Measurements from ENCODE around the gene ARL6IP1.
"Not testable (repeated sequence)": the region's sequence is repeated elsewhere in the genome, so short reads cannot be mapped to it uniquely, and the experiment has no call there.

The ARL6IP1 gene

DNA sequence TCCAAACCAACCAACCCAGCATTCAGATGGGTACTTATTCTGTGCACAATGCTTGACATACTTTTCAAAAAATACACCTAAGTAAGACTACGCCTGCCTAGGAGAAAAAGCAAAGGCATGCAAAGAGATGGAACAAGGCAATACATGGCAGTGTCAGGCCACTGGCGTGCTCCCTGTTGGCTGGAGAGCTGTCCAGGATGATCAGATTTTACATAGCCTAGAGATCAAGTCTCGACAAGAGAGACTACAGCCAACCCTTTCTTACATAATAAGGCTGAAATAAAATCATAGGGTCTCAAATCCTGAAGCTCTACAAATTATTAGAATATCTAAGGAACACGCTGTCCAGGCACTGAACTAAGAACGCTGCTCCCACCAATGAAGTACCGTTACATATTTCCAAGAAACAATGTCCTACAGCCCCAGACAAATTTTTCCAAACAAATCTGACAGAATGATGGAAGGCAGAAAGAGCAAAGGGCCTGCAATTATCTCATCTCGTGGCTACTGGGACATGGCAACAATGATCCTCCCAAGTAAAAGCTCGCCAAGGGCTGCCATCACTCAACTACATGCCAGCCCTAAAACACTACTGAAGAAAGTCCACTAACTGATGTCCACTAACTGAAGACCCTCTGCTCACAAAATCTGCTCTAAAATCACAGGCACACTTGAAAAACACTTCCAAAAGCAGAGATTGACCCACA is 16.3 kb downstream of the ARL6IP1 start:
- TF ChIP-seq YY1 (IDR thresholded peaks at IDR 0.05; ENCODE audit: insufficient read depth, insufficient read length), result no peak
- TF ChIP-seq SUZ12 (IDR thresholded peaks at IDR 0.05; ENCODE audit: extremely low read depth, insufficient read depth, insufficient read length), result no peak
- TF ChIP-seq ZNF274 (IDR thresholded peaks at IDR 0.05; ENCODE audit: low read depth, low read length), result no peak
- DNase-seq (ENCODE audit: low read depth, low spot score), result no peak
- Histone ChIP-seq H3K9ac (ENCODE audit: insufficient read length, low read depth) (peak overlapping the region; percentile 34), H3K27me3 (ENCODE audit: insufficient read depth, insufficient read length) (no peaks in the 10 kb centered on the region), H3K36me3 (ENCODE audit: insufficient read depth, insufficient read length, low read length) (peaks cover 81% of the 10 kb centered on the region), H3K4me3 (ENCODE audit: insufficient read length, low read depth) (no peak overlapping the region), H3K4me1 (ENCODE audit: insufficient read depth, insufficient read length) (no peaks in the 10 kb centered on the region), H3K9me3 (ENCODE audit: insufficient read depth, low read length) (no peaks in the 10 kb centered on the region)

DNA sequence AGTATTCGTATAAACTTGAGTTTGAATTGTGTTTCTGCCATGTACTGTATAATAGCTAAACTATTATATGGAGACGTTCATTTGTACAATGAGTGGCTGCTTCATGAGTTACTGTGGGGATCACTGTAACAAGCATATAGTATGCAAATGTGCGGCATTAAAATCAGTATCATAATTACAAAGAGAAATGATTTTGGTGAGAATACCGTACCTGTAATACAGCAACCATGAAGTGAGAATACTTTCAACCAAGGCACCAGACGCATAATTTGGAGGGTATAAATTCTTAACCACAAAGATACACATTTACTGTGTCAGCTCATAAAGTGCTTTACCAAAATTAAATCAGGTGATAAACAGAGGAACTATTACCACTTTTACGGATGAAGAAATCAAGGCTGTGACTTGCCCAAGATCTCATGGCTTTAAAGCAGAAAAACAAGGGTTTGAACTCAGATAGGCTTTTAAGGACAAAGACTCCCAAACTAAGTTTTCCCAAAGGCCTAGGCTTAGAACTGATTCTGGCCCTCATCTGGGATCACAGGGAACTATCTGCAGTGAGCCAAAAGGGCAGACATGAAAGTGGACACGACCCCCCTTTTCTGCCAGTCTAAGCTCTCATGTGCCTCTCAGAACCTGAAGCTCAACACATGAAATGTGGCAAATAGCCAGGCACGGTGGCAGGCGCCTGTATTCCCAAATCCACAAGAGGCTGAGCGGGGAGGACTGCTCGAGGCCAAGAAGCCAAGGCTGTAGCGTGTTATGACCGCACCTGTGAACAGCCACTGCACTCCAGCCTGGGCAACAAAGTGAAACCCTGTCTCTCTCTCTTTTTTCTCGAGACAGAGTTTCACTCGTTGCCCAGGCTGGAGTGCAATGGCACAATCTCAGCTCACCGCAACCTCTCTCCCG is 17.7 kb downstream of the ARL6IP1 start:
- TF ChIP-seq SUZ12 (IDR thresholded peaks at IDR 0.05; ENCODE audit: extremely low read depth, insufficient read depth, insufficient read length) (no peak), YY1 (IDR thresholded peaks at IDR 0.05; ENCODE audit: insufficient read depth, insufficient read length) (no peak), ZNF274 (IDR thresholded peaks at IDR 0.05; ENCODE audit: low read depth, low read length) (no peak)
- peak overlapping the region; percentile 44 for H3K9ac ChIP-seq (ENCODE audit: insufficient read length, low read depth)
- DNase-seq (ENCODE audit: low read depth, low spot score), result no peak
- no peak overlapping the region for H3K4me3 ChIP-seq (ENCODE audit: insufficient read length, low read depth)
- H3K4me1 ChIP-seq (ENCODE audit: insufficient read depth, insufficient read length), result no peaks in the 10 kb centered on the region
- no peaks in the 10 kb centered on the region for H3K27me3 ChIP-seq (ENCODE audit: insufficient read depth, insufficient read length)
- no peaks in the 10 kb centered on the region for H3K9me3 ChIP-seq (ENCODE audit: insufficient read depth, low read length)
- peaks cover 69% of the 10 kb centered on the region for H3K36me3 ChIP-seq (ENCODE audit: insufficient read depth, insufficient read length, low read length)

DNA sequence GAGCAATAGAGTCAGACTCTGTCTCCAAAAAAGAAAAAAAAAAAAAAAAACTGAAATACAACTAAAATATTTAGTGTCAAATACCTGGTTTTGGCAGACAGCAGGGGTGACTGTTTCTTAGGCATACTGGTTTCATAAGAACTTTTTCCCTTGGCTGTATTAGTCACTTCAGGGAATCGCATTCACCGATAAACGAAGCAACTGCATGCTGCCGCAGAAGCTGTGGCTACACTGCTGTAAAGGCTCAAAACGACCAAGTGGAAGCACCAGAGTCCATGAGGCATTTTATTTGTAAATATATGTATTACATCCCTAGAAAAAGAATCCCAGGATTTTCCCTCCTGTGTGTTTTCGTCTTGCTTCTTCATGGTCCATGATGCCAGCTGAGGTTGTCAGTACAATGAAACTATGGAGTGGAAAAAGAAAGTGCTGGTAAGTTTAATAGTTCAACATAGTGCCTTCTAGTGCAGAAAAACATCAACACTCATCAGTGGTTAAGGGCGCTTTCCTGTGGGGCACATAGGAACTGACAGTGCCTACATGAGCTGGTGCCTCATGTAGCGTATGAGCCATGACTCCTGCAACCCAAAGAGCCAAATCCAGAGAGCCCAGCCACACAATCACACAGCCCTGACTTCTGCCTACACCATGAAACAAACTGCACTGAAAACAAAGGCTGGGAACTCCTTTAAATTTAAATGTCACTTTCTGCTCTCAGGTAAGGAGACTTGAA is 18.5 kb downstream of the ARL6IP1 start:
- Histone ChIP-seq H3K9me3 (ENCODE audit: insufficient read depth, low read length) (no peaks in the 10 kb centered on the region), H3K4me3 (ENCODE audit: insufficient read length, low read depth) (no peak overlapping the region), H3K36me3 (ENCODE audit: insufficient read depth, insufficient read length, low read length) (peaks cover 61% of the 10 kb centered on the region), H3K4me1 (ENCODE audit: insufficient read depth, insufficient read length) (no peaks in the 10 kb centered on the region), H3K27me3 (ENCODE audit: insufficient read depth, insufficient read length) (no peaks in the 10 kb centered on the region), H3K9ac (ENCODE audit: insufficient read length, low read depth) (no peak overlapping the region)
- no peak for DNase-seq (ENCODE audit: low read depth, low spot score)
- no peak for TF ChIP-seq SUZ12 (IDR thresholded peaks at IDR 0.05; ENCODE audit: extremely low read depth, insufficient read depth, insufficient read length)
- no peak for TF ChIP-seq ZNF274 (IDR thresholded peaks at IDR 0.05; ENCODE audit: low read depth, low read length)
- TF ChIP-seq YY1 (IDR thresholded peaks at IDR 0.05; ENCODE audit: insufficient read depth, insufficient read length), result no peak

DNA sequence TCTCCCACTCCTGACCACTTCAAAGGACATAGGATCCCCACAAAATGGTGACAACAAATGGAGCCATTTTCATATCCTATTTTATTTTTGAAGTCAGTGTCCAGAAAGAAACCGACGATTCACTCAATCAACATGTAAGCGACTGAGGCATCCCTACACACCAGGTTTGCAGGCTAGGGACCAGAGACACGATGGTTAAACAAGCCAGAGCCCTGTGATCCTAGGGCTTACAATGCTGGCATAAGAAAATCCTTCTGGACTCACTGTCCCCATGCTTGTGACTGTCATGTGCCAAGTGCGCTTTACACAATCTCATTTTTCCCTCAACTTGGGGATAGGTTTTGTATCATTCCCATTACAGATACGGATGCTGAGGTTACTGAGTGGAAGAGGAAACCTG is 20.1 kb downstream of the ARL6IP1 start:
- H3K4me1 ChIP-seq (ENCODE audit: insufficient read depth, insufficient read length); H3K4me3 ChIP-seq (ENCODE audit: insufficient read length, low read depth): not testable (repeated sequence)

DNA sequence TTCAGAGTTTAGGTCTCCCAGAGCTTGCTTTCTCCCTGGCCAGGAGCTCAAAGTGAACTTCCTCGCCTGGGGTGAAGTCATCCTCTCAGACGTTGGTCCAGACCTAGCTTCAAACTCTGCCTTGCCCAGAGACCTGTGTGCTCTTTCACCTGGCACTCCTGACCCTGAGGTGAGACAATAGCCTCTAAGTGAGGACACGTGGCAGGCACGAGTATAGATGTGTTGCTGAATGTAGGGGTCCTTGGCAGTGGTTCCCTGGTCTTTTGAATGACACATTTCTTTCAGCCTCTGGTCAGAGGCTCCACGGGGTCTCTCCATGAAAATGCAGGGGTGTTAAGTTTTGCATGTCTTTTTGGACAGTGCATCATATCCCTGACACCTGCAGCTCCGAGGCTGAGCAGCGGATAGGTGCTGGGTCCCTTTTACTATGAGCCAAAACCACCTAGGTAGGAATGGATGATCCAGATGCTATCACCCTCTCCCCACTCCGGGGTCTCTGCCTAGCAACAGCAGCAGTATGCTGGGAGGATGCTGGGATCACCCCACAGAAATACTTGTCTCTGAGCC is 20.8 kb downstream of the ARL6IP1 start:
- H3K4me1 ChIP-seq (ENCODE audit: insufficient read depth, insufficient read length); H3K9me3 ChIP-seq (ENCODE audit: insufficient read depth, low read length); H3K9ac ChIP-seq (ENCODE audit: insufficient read length, low read depth); H3K4me3 ChIP-seq (ENCODE audit: insufficient read length, low read depth); H3K27me3 ChIP-seq (ENCODE audit: insufficient read depth, insufficient read length); DNase-seq (ENCODE audit: low read depth, low spot score): not testable (repeated sequence)
- peaks cover 37% of the 10 kb centered on the region for H3K36me3 ChIP-seq (ENCODE audit: insufficient read depth, insufficient read length, low read length)

More for the DNA sequence above, 20.1 kb downstream of the ARL6IP1 start:
- H3K9ac ChIP-seq (ENCODE audit: insufficient read length, low read depth); H3K9me3 ChIP-seq (ENCODE audit: insufficient read depth, low read length); H3K27me3 ChIP-seq (ENCODE audit: insufficient read depth, insufficient read length); DNase-seq (ENCODE audit: low read depth, low spot score): not testable (repeated sequence)
- peaks cover 44% of the 10 kb centered on the region for H3K36me3 ChIP-seq (ENCODE audit: insufficient read depth, insufficient read length, low read length)

DNA sequence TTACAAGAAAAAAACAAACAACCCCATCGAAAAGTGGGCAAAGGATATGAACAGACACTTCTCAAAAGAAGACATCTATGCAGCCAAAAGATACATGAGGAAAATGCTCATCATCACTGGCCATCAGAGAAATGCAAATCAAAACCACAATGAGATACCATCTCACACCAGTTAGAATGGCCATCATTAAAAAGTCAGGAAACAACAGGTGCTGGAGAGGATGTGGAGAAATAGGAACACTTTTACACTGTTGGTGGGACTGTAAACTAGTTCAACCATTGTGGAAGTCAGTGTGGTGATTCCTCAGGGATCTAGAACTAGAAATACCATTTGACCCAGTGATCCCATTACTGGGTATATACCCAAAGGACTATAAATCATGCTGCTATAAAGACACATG is 23.7 kb downstream of the ARL6IP1 start:
- H3K9me3 ChIP-seq (ENCODE audit: insufficient read depth, low read length); H3K27me3 ChIP-seq (ENCODE audit: insufficient read depth, insufficient read length); DNase-seq (ENCODE audit: low read depth, low spot score); H3K4me3 ChIP-seq (ENCODE audit: insufficient read length, low read depth); H3K9ac ChIP-seq (ENCODE audit: insufficient read length, low read depth); H3K4me1 ChIP-seq (ENCODE audit: insufficient read depth, insufficient read length): not testable (repeated sequence)
- H3K36me3 ChIP-seq (ENCODE audit: insufficient read depth, insufficient read length, low read length), result peaks cover 11% of the 10 kb centered on the region

DNA sequence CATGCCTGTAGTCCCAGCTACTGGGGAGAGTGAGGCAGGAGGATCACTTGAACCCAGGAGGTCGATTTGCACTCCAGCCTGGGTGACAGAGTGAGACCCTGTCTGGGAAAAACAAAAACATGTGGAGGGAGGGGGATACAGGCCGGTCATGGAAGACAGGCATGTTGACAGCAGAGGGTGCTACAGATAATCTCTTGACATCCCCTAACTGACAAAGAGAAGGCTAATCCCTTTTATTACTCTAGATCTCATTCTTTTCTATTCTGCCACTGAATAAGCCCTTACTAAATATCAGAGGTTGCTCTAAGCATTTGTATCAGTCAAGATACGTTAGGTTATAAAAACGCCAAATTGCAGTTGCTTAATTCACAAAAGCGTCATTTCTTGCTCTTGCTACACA is 25.0 kb downstream of the ARL6IP1 start:
- not testable (repeated sequence) for H3K4me3 ChIP-seq (ENCODE audit: insufficient read length, low read depth); H3K9me3 ChIP-seq (ENCODE audit: insufficient read depth, low read length); H3K4me1 ChIP-seq (ENCODE audit: insufficient read depth, insufficient read length); H3K36me3 ChIP-seq (ENCODE audit: insufficient read depth, insufficient read length, low read length); H3K27me3 ChIP-seq (ENCODE audit: insufficient read depth, insufficient read length); DNase-seq (ENCODE audit: low read depth, low spot score); H3K9ac ChIP-seq (ENCODE audit: insufficient read length, low read depth)

DNA sequence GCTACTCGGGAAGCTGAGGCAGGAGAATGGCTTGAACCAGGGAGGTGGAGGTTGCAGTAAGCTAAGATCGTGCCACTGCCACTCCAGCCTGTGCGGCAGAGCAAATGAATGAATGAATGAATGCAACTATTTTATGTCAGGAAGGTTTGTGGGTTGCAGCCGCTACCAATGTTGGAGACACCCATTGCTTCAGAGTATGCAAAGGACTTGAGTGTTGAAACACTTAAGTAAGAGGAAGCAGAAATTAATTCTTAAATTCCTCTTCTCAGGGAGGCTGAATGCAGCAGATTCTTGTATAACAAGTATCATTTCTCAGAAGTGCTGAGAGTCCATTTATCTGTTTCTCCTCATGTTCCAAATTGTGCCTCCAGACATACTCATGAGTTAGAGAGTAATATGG is 26.7 kb downstream of the ARL6IP1 start:
- not testable (repeated sequence) for H3K27me3 ChIP-seq (ENCODE audit: insufficient read depth, insufficient read length); DNase-seq (ENCODE audit: low read depth, low spot score); H3K4me1 ChIP-seq (ENCODE audit: insufficient read depth, insufficient read length)

DNA sequence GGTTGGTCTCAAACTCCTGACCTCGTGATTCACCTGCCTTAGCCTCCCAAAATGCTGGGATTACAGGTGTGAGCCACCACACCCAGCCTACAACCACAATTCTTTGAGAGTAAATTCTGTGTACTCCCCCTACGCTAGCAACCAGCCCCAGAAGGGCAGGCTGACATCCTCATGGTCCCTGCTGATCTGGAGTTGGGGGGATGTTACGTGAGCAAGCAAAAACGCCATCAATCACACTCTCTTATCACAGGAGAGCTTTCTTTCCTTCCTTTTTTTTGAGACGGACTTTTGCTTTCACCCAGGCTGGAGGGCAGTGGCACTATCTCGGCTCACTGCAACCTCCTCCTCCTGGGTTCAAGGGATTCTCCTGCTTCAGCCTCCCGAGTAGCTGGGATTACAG is 29.2 kb downstream of the ARL6IP1 start:
- not testable (repeated sequence) for H3K4me1 ChIP-seq (ENCODE audit: insufficient read depth, insufficient read length); H3K9ac ChIP-seq (ENCODE audit: insufficient read length, low read depth); H3K4me3 ChIP-seq (ENCODE audit: insufficient read length, low read depth); H3K36me3 ChIP-seq (ENCODE audit: insufficient read depth, insufficient read length, low read length); DNase-seq (ENCODE audit: low read depth, low spot score); H3K27me3 ChIP-seq (ENCODE audit: insufficient read depth, insufficient read length); H3K9me3 ChIP-seq (ENCODE audit: insufficient read depth, low read length)

More for the DNA sequence above, 26.7 kb downstream of the ARL6IP1 start:
- H3K4me3 ChIP-seq (ENCODE audit: insufficient read length, low read depth); H3K9me3 ChIP-seq (ENCODE audit: insufficient read depth, low read length); H3K9ac ChIP-seq (ENCODE audit: insufficient read length, low read depth); H3K36me3 ChIP-seq (ENCODE audit: insufficient read depth, insufficient read length, low read length): not testable (repeated sequence)

DNA sequence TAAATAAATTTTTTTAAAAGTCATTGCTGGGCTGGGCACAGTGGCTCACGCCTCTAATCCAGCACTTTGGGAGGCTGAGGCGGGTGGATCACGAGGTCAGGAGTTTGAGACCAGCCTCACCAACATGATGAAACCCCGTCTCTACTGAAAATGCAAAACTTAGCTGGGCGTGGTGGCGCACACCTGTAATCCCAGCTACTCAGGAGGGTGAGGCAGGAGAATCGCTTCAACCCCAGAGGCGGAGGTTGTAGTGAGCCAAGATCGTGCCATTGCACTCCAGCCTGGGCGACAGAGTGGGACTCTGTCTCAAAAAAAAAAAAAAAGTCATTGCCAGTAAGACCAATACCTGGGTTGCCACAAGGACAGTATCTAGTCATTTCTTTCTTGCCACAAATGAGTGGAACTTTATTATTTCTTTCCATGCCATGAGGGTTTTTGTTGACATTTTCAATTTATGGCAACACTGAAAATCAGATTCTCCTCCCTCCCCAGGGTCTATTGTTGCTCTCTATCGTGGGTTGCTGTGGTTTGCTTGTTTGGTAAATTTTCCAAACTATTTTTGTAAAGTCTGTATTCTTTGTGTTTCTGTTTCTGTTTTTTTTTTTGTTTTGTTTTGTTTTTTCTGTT is 30.9 kb downstream of the ARL6IP1 start:
- H3K36me3 ChIP-seq (ENCODE audit: insufficient read depth, insufficient read length, low read length); H3K9me3 ChIP-seq (ENCODE audit: insufficient read depth, low read length); H3K4me3 ChIP-seq (ENCODE audit: insufficient read length, low read depth); H3K27me3 ChIP-seq (ENCODE audit: insufficient read depth, insufficient read length); DNase-seq (ENCODE audit: low read depth, low spot score); H3K4me1 ChIP-seq (ENCODE audit: insufficient read depth, insufficient read length); H3K9ac ChIP-seq (ENCODE audit: insufficient read length, low read depth): not testable (repeated sequence)
